A549 treated with AZD2906 at 1 μM for 4 hours (cell line): ENCODE measurements around the gene COL25A1. TPM values are rescaled to one million over a fixed set of nuclear protein-coding genes. Genes with fewer than 3 reads are reported as not detected.

ENCODE experiments used
- total RNA-seq: library from RNA; stranded (reverse); fragments of 200-300 nt; extraction: Qiagen RNA extraction; gene quantifications from 5 replicates; pipeline ENCODE4 v1.2.3, GENCODE V29; 2022

The COL25A1 gene
- not detected in 5 replicates for total RNA-seq

GRCh38 chr4:109302361-109303139 lies at the start of gene COL25A1:
TSS of gene COL25A1 (minus strand) at chr4:109302658.

GRCh38 chr4:108762559-108763225 lies 539.8 kb downstream of the COL25A1 start, which contains the start of gene ETNPPL:
TSS of gene ETNPPL (minus strand) at chr4:108763053. CDS start at chr4:108762898, 155 bp downstream.

Other genes with a start within 250 kb of the COL25A1 start
- gene SEC24B, start 131.2 kb upstream of the COL25A1 start, total RNA-seq: 16.0 to 20.8 TPM (median 19.3 TPM) in 5 replicates